Esophagus squamous epithelium (tissue), 5 donors: ENCODE measurements around the gene ODF2L. TPM values are rescaled to one million over a fixed set of nuclear protein-coding genes. Genes with fewer than 3 reads are reported as not detected.

Experiments
- DNase-seq: peaks from one replicate; lab custom pipeline; 2025; lab: John Stamatoyannopoulos, UW
- H3K27ac ChIP-seq, 4 donors: fragments of 200-600 bp; sonication (generic); one replicate each; pipeline ENCODE4 v1.5.1; 2016 to 2019; ENCODE audit warnings: mild to moderate bottlenecking in 1 of 4
- H3K27me3 ChIP-seq, 4 donors: fragments of 200-600 bp; sonication (generic); 1 replicate in 3 of 4; 2 replicates in 1 of 4; pipeline versions ENCODE4 v1.5.1 to v1.6.0; 2017 to 2021; ENCODE audit warnings: antibody characterized with exemption in 1 of 4
- H3K36me3 ChIP-seq, 3 donors: fragments of 200-600 bp; sonication (generic); one replicate each; pipeline ENCODE4 v1.5.1; 2016 to 2019
- H3K4me1 ChIP-seq, 3 donors: fragments of 200-600 bp; sonication (generic); one replicate each; pipeline ENCODE4 v1.5.1; 2017 to 2019
- H3K4me3 ChIP-seq, 4 donors: fragments of 200-600 bp; sonication (generic); 1 replicate in 3 of 4; 2 replicates in 1 of 4; pipeline ENCODE4 v1.5.1; 2016 to 2019; ENCODE audit warnings: mild to moderate bottlenecking in 2 of 4, moderate library complexity in 1 of 4
- H3K9me3 ChIP-seq, 3 donors: fragments of 200-600 bp; sonication (generic); one replicate each; pipeline ENCODE4 v1.5.1; 2016 to 2019
- POLR2A ChIP-seq, 4 donors: fragments of 450-650 bp; IDR thresholded peaks; one replicate each; pipeline ENCODE4 v1.6.1; 2017; ENCODE audit warnings: antibody characterized with exemption in 4 of 4, mild to moderate bottlenecking in 4 of 4, moderate library complexity in 3 of 4
- WGBS, 2 donors: methylation state at CpG; one replicate each; pipeline ENCODE4 v1.1.5; 2018; 5-methylcytosine and 5-hydroxymethylcytosine counted together
- intact Hi-C: fragments of 100-400 bp; cut with DNase I; formaldehyde crosslinking; loops from one replicate; pipeline ENCODE4 v1.15.0; 2022
- total RNA-seq, 4 donors: library from RNA; depleted of rRNA; stranded (reverse); fragments of >200 nt; gene quantifications; one replicate each; pipeline ENCODE4 v1.1.0, GENCODE V29; 2016
- TF ChIP-seq, protein P1 (sequence below), 6 experiments: fragments of 450-650 bp in 4 of 6; fragments of 200-600 bp in 2 of 6; sonication (generic) in 2 of 6; IDR thresholded peaks; one replicate each; pipeline ENCODE4 v1.5.1; 2016 to 2019; ENCODE audit warnings: antibody characterized with exemption in 6 of 6, mild to moderate bottlenecking in 4 of 6, moderate library complexity in 4 of 6
- donor health status: DM: yes; HTN: yes; CAD: no.

Gene ODF2L
- total RNA-seq, 4 donors from 2014 or later: 20.9 to 37.1 (median 26.2) TPM

DNA sequence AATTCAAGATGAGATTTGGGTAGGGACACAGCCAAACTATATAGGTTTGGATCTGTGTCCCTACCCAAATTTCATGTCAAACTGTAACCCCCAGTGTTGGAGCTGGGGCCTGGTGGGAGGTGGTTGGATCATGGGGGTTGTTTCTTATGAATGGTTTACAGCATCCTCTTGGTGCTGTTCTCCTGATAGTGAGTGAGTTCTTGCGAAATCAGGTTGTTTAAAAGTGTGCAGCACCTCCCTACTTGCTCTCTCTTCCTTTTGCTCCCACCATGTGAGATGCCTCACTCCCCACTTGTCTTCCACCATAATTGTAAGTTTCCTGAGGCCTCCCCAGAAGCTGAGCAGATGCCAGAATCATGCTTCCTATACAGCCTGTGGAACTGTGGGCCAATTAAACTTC lies 17.3 kb downstream of the ODF2L start:
- H3K9me3 ChIP-seq: no peaks in the 10 kb centered on the region
- intact Hi-C loops: no loop called here
- TF ChIP-seq, protein P1, sequence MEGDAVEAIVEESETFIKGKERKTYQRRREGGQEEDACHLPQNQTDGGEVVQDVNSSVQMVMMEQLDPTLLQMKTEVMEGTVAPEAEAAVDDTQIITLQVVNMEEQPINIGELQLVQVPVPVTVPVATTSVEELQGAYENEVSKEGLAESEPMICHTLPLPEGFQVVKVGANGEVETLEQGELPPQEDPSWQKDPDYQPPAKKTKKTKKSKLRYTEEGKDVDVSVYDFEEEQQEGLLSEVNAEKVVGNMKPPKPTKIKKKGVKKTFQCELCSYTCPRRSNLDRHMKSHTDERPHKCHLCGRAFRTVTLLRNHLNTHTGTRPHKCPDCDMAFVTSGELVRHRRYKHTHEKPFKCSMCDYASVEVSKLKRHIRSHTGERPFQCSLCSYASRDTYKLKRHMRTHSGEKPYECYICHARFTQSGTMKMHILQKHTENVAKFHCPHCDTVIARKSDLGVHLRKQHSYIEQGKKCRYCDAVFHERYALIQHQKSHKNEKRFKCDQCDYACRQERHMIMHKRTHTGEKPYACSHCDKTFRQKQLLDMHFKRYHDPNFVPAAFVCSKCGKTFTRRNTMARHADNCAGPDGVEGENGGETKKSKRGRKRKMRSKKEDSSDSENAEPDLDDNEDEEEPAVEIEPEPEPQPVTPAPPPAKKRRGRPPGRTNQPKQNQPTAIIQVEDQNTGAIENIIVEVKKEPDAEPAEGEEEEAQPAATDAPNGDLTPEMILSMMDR (IDR thresholded peaks at IDR 0.05): no peak
- TF ChIP-seq POLR2A (IDR thresholded peaks at IDR 0.05): no peak
- no peaks in the 10 kb centered on the region for H3K27me3 ChIP-seq
- H3K4me3 ChIP-seq: no peak overlapping the region
- 94 to 100% methylated on average over 1 of the region's 1 CpG for WGBS, 2 donors
- no peak for DNase-seq
- H3K4me1 ChIP-seq: peaks cover 0 to 7% (median 0%) of the 10 kb centered on the region in 3 donors
- peaks cover 0 to 43% (median 0%) of the 10 kb centered on the region in 3 donors for H3K36me3 ChIP-seq
- H3K27ac ChIP-seq: no peak overlapping the region

DNA sequence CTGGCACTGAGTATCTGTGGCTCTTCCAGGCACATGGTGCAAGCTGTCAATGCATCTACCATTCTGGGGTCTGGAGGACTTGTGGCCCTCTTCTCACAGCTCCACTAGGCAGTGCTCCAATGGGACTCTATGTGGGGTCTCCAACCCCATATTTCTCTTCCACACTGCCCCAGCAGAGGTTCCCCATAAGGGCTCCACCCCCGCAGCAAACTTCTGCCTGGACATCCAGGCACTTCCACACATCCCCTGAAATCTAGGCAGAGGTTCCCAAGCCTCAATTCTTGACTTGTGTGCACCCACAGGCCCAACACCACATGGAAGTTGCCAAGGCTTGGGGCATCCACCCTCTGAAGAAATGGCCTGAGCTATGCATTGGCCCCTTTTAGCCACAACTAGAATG lies 18.8 kb downstream of the ODF2L start:
- H3K27me3 ChIP-seq: no peaks in the 10 kb centered on the region
- H3K9me3 ChIP-seq: no peaks in the 10 kb centered on the region
- H3K27ac ChIP-seq: no peak overlapping the region
- TF ChIP-seq, protein P1 (IDR thresholded peaks at IDR 0.05): no peak
- no peak for TF ChIP-seq POLR2A (IDR thresholded peaks at IDR 0.05)
- no peak overlapping the region for H3K4me3 ChIP-seq
- no peak for DNase-seq
- WGBS, 2 donors: 86 to 100% methylated on average over 1 of the region's 1 CpG
- intact Hi-C loops: no loop called here
- peaks cover 0 to 7% (median 0%) of the 10 kb centered on the region in 3 donors for H3K4me1 ChIP-seq
- peaks cover 0 to 58% (median 0%) of the 10 kb centered on the region in 3 donors for H3K36me3 ChIP-seq

DNA sequence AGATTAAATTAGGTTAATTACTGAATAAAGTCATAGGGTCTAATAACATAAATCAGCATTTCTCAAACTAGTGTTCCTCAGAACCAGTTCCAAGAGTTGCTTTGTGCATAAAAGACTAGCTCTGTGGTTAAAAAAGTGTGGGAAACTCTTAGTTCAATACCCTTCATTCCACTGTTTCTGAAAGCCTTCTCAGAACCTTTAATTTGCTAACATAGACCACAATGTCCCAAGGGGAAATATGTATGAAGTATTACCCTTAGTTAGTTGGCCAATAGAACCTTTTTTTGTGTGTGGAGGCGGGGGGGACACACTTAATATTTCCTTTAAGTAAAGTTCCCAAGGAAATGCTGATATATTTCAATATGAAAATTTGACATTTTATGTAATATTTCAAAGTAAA lies 20.4 kb downstream of the ODF2L start:
- peaks cover 0 to 7% (median 0%) of the 10 kb centered on the region in 3 donors for H3K4me1 ChIP-seq
- H3K4me3 ChIP-seq: no peak overlapping the region
- peaks cover 0 to 58% (median 0%) of the 10 kb centered on the region in 3 donors for H3K36me3 ChIP-seq
- H3K27ac ChIP-seq: no peak overlapping the region
- WGBS, 2 donors: 92 to 95% methylated on average over 1 of the region's 1 CpG
- no peak for DNase-seq
- TF ChIP-seq POLR2A (IDR thresholded peaks at IDR 0.05): no peak
- TF ChIP-seq, protein P1 (IDR thresholded peaks at IDR 0.05): no peak
- H3K27me3 ChIP-seq: no peaks in the 10 kb centered on the region
- intact Hi-C loops: no loop called here
- no peaks in the 10 kb centered on the region for H3K9me3 ChIP-seq

DNA sequence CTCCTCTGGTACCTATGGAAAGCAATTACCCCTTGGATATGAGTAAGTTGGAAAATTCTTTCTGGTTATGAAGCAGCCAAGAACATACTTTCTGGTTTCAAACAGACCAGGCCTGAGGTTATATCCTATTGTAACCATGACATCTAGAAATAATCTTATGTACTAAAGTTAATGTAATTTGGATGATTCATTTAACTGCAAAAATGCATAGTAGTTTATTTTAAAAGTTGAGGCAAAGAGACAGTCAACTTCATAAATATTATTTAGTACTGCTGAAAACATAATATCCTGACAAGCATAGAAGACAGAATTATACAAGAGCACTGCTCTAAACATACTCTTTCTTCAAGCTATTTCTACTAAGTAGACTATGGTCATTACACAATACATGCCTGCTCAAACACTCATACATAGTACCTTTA lies 25.5 kb downstream of the ODF2L start:
- Histone ChIP-seq H3K9me3 (no peaks in the 10 kb centered on the region), H3K27ac (no peak overlapping the region), H3K36me3 (peaks cover 0 to 34% (median 0%) of the 10 kb centered on the region in 3 donors), H3K27me3 (no peaks in the 10 kb centered on the region), H3K4me1 (no peaks in the 10 kb centered on the region), H3K4me3 (no peak overlapping the region)
- DNase-seq: no peak
- TF ChIP-seq POLR2A (IDR thresholded peaks at IDR 0.05): no peak
- TF ChIP-seq, protein P1 (IDR thresholded peaks at IDR 0.05): no peak
- intact Hi-C loops: no loop called here

DNA sequence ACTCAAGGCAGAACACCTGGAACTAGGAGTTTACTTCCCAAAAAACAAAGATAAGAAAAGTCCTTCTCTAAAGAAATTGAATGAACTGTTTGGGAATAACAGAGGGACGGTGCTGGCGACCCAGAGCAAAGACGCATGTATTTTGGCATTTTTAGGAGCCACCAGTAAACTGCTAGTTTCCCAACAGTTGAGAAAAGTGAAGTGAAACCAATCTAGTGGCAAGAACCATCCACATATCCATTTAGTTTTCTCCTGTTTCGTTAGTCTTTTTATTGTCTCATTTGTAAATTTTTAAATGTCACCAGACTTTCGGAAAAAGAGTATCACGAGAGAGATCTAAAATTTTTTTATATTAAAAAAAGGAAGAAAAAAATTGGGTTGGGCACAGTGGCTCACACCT lies 30.2 kb downstream of the ODF2L start:
- H3K4me1 ChIP-seq: no peaks in the 10 kb centered on the region
- peaks cover 0 to 18% (median 0%) of the 10 kb centered on the region in 3 donors for H3K36me3 ChIP-seq
- TF ChIP-seq, protein P1 (IDR thresholded peaks at IDR 0.05): no peak
- TF ChIP-seq POLR2A (IDR thresholded peaks at IDR 0.05): no peak
- WGBS, 2 donors: 93 to 97% methylated on average over 6 of the region's 6 CpGs
- H3K27ac ChIP-seq: no peak overlapping the region
- intact Hi-C loops: no loop called here
- no peak overlapping the region for H3K4me3 ChIP-seq
- no peaks in the 10 kb centered on the region for H3K9me3 ChIP-seq
- DNase-seq: no peak
- H3K27me3 ChIP-seq: no peaks in the 10 kb centered on the region
